SU-DHL-6 (cell line): ENCODE results near the gene ERBB4.
"Not testable (repeated sequence)": the region's sequence is repeated elsewhere in the genome, so short reads cannot be mapped to it uniquely, and the experiment has no call there.

Source experiments
- H2AFZ ChIP-seq: fragments of 200-600 bp; sonication (generic); 2 replicates; pipeline ENCODE4 v1.6.1; 2014; ENCODE audit warnings: low read depth, mild to moderate bottlenecking, moderate library complexity, mixed read lengths, antibody characterized with exemption, low read length; ENCODE audit not compliant: severe bottlenecking
- H3F3A ChIP-seq: fragments of 200-600 bp; shearing (Covaris generic); 2 replicates; pipeline ENCODE4 v1.6.0; 2016; ENCODE audit warnings: antibody characterized with exemption, mild to moderate bottlenecking; ENCODE audit not compliant: insufficient read depth
- H3K27ac ChIP-seq: fragments of 200-600 bp; sonication (generic); 2 replicates; pipeline ENCODE4 v1.5.1; 2016; ENCODE audit warnings: low read depth, mild to moderate bottlenecking, low read length, moderate library complexity, mixed read lengths
- H3K27me3 ChIP-seq: fragments of 200-600 bp; sonication (generic), shearing (Covaris generic); 2 replicates; pipeline ENCODE4 v1.6.0; 2014; ENCODE audit warnings: mild to moderate bottlenecking, low read length
- H3K36me3 ChIP-seq: fragments of 200-600 bp; sonication (generic); 2 replicates; pipeline ENCODE4 v1.6.1; 2014; ENCODE audit warnings: mild to moderate bottlenecking, low read length, mixed read lengths
- H3K4me2 ChIP-seq: fragments of 300-600, 200-600 bp; shearing (Covaris generic), sonication (generic); 2 replicates; pipeline ENCODE4 v1.6.0; 2014; ENCODE audit warnings: low read length, low read depth, mild to moderate bottlenecking; ENCODE audit not compliant: poor library complexity, severe bottlenecking
- H3K4me3 ChIP-seq: fragments of 200-600 bp; sonication (generic); 2 replicates; pipeline ENCODE4 v1.5.1; 2014; ENCODE audit warnings: antibody characterized with exemption, low read length, mild to moderate bottlenecking, mixed read lengths; ENCODE audit not compliant: insufficient read depth, poor library complexity, severe bottlenecking
- H3K79me2 ChIP-seq: fragments of 200-600 bp; sonication (generic); 2 replicates; pipeline ENCODE4 v1.6.1; 2014; ENCODE audit warnings: mild to moderate bottlenecking, low read length, moderate library complexity; ENCODE audit not compliant: insufficient read depth
- H3K9ac ChIP-seq: fragments of 200-600 bp; sonication (generic); 2 replicates; pipeline ENCODE4 v1.7.0; 2014; ENCODE audit warnings: mild to moderate bottlenecking, low read length
- H3K9me2 ChIP-seq: fragments of 200-600 bp; sonication (generic); replicated peaks from 2 replicates; pipeline ENCODE4 v1.6.1; 2014; ENCODE audit warnings: low read length; ENCODE audit not compliant: insufficient read depth
- H3K9me3 ChIP-seq: fragments of 200-600 bp; sonication (generic); 2 replicates; pipeline ENCODE4 v1.6.1; 2014; ENCODE audit warnings: low read length, mixed read lengths; ENCODE audit not compliant: insufficient read depth
- H4K20me1 ChIP-seq: fragments of 200-600 bp; sonication (generic); 2 replicates; pipeline ENCODE4 v1.6.1; 2014; ENCODE audit warnings: low read depth, mild to moderate bottlenecking, antibody characterized with exemption, low read length, moderate library complexity, mixed read lengths
- EZH2phosphoT487 ChIP-seq: fragments of 200-600 bp; sonication (generic), shearing (Covaris generic); conservative IDR thresholded peaks from 2 replicates; pipeline ENCODE4 v1.6.1; 2018; ENCODE audit warnings: mild to moderate bottlenecking, antibody characterized with exemption, low read length, moderate library complexity, mixed read lengths
- TF ChIP-seq, protein P1 (sequence below): fragments of 200-600 bp; sonication (generic); IDR thresholded peaks from one replicate; pipeline ENCODE4 v1.5.1; 2017; ENCODE audit warnings: antibody characterized with exemption, mild to moderate bottlenecking, low read length, moderate library complexity; ENCODE audit not compliant: insufficient read depth, poor library complexity, severe bottlenecking

Gene ERBB4

GRCh38 chr2:211568439-211568838 is 970.2 kb downstream of the ERBB4 start:
- Histone ChIP-seq H3K9ac (no peak overlapping the region), H3K4me3 (no peak overlapping the region), H3F3A (no peaks in the 10 kb centered on the region), H3K36me3 (no peaks in the 10 kb centered on the region), H3K4me2 (no peak overlapping the region), H3K27ac (no peak overlapping the region), H4K20me1 (no peaks in the 10 kb centered on the region), H3K9me2 (no peaks in the 10 kb centered on the region), H3K27me3 (no peaks in the 10 kb centered on the region), H3K9me3 (no peaks in the 10 kb centered on the region), H2AFZ (no peak overlapping the region), H3K79me2 (no peaks in the 10 kb centered on the region)
- TF ChIP-seq, protein P1, sequence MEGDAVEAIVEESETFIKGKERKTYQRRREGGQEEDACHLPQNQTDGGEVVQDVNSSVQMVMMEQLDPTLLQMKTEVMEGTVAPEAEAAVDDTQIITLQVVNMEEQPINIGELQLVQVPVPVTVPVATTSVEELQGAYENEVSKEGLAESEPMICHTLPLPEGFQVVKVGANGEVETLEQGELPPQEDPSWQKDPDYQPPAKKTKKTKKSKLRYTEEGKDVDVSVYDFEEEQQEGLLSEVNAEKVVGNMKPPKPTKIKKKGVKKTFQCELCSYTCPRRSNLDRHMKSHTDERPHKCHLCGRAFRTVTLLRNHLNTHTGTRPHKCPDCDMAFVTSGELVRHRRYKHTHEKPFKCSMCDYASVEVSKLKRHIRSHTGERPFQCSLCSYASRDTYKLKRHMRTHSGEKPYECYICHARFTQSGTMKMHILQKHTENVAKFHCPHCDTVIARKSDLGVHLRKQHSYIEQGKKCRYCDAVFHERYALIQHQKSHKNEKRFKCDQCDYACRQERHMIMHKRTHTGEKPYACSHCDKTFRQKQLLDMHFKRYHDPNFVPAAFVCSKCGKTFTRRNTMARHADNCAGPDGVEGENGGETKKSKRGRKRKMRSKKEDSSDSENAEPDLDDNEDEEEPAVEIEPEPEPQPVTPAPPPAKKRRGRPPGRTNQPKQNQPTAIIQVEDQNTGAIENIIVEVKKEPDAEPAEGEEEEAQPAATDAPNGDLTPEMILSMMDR: no peak
- no peak for TF ChIP-seq EZH2phosphoT487

- TF ChIP-seq, protein P1: no peak
- TF ChIP-seq EZH2phosphoT487: no peak
- no peak overlapping the region for H3K9ac ChIP-seq
- no peaks in the 10 kb centered on the region for H4K20me1 ChIP-seq
These were observed 974.2 kb downstream of the ERBB4 start for GRCh38 chr2:211564441-211564840.

GRCh38 chr2:211545582-211545981 is 993.0 kb downstream of the ERBB4 start:
- no peak for TF ChIP-seq EZH2phosphoT487
- TF ChIP-seq, protein P1: no peak
- no peaks in the 10 kb centered on the region for H3K9me2 ChIP-seq
- H3K4me3 ChIP-seq: no peak overlapping the region
- H3K9ac ChIP-seq: no peak overlapping the region
- H3K36me3 ChIP-seq: no peaks in the 10 kb centered on the region
- H3F3A ChIP-seq: no peaks in the 10 kb centered on the region
- H4K20me1 ChIP-seq: no peaks in the 10 kb centered on the region
- no peaks in the 10 kb centered on the region for H3K27me3 ChIP-seq
- H2AFZ ChIP-seq: no peak overlapping the region
- no peaks in the 10 kb centered on the region for H3K79me2 ChIP-seq
- no peak overlapping the region for H3K27ac ChIP-seq
- H3K9me3 ChIP-seq: no peaks in the 10 kb centered on the region
- H3K4me2 ChIP-seq: no peak overlapping the region

More at GRCh38 chr2:211564441-211564840, 974.2 kb downstream of the ERBB4 start:
- H3K27me3 ChIP-seq: no peaks in the 10 kb centered on the region
- no peak overlapping the region for H3K4me3 ChIP-seq
- no peaks in the 10 kb centered on the region for H3K36me3 ChIP-seq
- no peaks in the 10 kb centered on the region for H3K9me3 ChIP-seq
- H3F3A ChIP-seq: no peaks in the 10 kb centered on the region
- no peak overlapping the region for H3K27ac ChIP-seq
- no peaks in the 10 kb centered on the region for H3K79me2 ChIP-seq
- H3K4me2 ChIP-seq: no peak overlapping the region
- no peak overlapping the region for H2AFZ ChIP-seq
- no peaks in the 10 kb centered on the region for H3K9me2 ChIP-seq

DNA sequence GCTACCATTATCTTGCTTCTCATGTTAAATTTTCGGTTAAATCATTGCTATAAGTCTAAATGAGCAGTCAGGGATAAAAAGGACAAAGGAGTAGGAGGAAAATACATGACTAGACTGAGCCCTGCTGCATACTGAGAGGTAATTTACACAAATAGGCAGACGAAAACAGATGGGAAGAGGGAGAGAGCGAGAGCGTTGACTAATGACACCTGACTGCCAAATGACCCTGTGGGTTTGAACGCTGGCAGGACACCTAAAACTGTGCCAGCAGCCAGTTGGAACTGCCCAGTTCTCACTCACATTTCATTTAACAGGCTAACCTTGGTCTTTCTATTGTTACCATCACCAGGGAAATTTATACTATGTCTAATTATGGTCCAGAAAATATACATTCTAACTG is 1004.0 kb downstream of the ERBB4 start:
- no peaks in the 10 kb centered on the region for H4K20me1 ChIP-seq
- no peak overlapping the region for H2AFZ ChIP-seq
- H3K27me3 ChIP-seq: no peaks in the 10 kb centered on the region
- H3K9ac ChIP-seq: no peak overlapping the region
- no peaks in the 10 kb centered on the region for H3K36me3 ChIP-seq
- H3K4me2 ChIP-seq: no peak overlapping the region
- H3K4me3 ChIP-seq: no peak overlapping the region
- no peaks in the 10 kb centered on the region for H3K9me2 ChIP-seq
- no peaks in the 10 kb centered on the region for H3F3A ChIP-seq
- no peak overlapping the region for H3K27ac ChIP-seq
- no peaks in the 10 kb centered on the region for H3K9me3 ChIP-seq
- H3K79me2 ChIP-seq: no peaks in the 10 kb centered on the region
- no peak for TF ChIP-seq EZH2phosphoT487
- TF ChIP-seq, protein P1: no peak

DNA sequence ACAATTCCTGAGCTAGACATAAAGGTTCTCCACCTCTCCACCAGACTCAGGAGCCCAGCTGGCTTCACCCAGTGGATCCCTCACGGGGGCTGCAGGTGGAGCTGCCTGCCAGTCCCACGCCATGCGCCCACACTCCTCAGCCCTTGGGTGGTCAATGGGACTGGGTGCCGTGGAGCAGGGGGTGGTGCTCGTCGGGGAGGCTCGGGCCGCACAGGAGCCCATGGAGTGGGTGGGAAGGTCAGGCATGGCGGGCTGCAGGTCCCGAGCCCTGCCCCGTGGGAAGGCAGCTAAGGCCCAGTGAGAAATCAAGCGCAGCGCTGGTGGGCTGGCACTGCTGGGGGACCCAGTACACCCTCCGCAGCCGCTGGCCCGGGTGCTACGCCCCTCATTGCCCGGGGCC is 1014.4 kb downstream of the ERBB4 start:
- H3K27ac ChIP-seq, H3K79me2 ChIP-seq, H3K9me3 ChIP-seq, H3F3A ChIP-seq, H4K20me1 ChIP-seq, H3K4me2 ChIP-seq, H3K4me3 ChIP-seq, H3K9me2 ChIP-seq, H3K9ac ChIP-seq, H3K27me3 ChIP-seq, H3K36me3 ChIP-seq, H2AFZ ChIP-seq: not testable (repeated sequence)
